Stimulated activated effector memory CD8-positive, alpha-beta T cell treated with anti-CD3 and anti-CD28 coated beads, Interleukin-12 subunit alpha, Interleukin-12 subunit beta, amount 100 ng/mL, for 72 hours (primary cell): Measurements from ENCODE around the gene SCUBE2.
"Not testable (repeated sequence)": the region's sequence is repeated elsewhere in the genome, so short reads cannot be mapped to it uniquely, and the experiment has no call there.

Experiments used
- ATAC-seq: fragments of 150-1000 bp; cut with Tn5 transposase; 2 replicates; pipeline ENCODE4 v1.10.0; 2021
- DNase-seq, 2 donors: peaks; one replicate each; pipeline ENCODE4 v3.0.0; 2021 to 2022; ENCODE audit warnings: low spot score in 2 of 2
- H3K27ac Mint-ChIP-seq: one replicate; pipeline ENCODE4 v1.8.0; 2022; ENCODE audit warnings: mild to moderate bottlenecking, mixed read lengths
- H3K36me3 Mint-ChIP-seq: one replicate; pipeline ENCODE4 v1.8.0; 2022; ENCODE audit warnings: mild to moderate bottlenecking, mixed read lengths
- H3K4me1 Mint-ChIP-seq: one replicate; pipeline ENCODE4 v1.8.0; 2022; ENCODE audit warnings: mixed read lengths
- H3K4me3 Mint-ChIP-seq: one replicate; pipeline ENCODE4 v1.8.0; 2022; ENCODE audit warnings: mild to moderate bottlenecking, mixed read lengths
- H3K9me3 Mint-ChIP-seq: one replicate; pipeline ENCODE4 v1.8.0; 2022; ENCODE audit warnings: mixed read lengths

The SCUBE2 gene

GRCh38 chr11:9121469-9121796, 30.0 kb upstream of the SCUBE2 start:
- Mint-ChIP-seq H3K36me3 (no peaks in the 10 kb centered on the region), H3K4me1 (peaks cover 3% of the 10 kb centered on the region), H3K9me3 (no peaks in the 10 kb centered on the region), H3K4me3 (no peak overlapping the region), H3K27ac (no peak overlapping the region)
- DNase-seq (no peak), ATAC-seq (no peak)

GRCh38 chr11:9120664-9121468, 29.5 kb upstream of the SCUBE2 start:
- Mint-ChIP-seq H3K4me3 (no peak overlapping the region), H3K4me1 (no peaks in the 10 kb centered on the region), H3K9me3 (no peaks in the 10 kb centered on the region), H3K36me3 (no peaks in the 10 kb centered on the region), H3K27ac (no peak overlapping the region)
- ATAC-seq, result no peak
- DNase-seq, result no peak

- no peak for ATAC-seq
- DNase-seq, result no peak
- H3K4me1 Mint-ChIP-seq, result no peaks in the 10 kb centered on the region
- H3K36me3 Mint-ChIP-seq, result no peaks in the 10 kb centered on the region
- H3K4me3 Mint-ChIP-seq, result no peak overlapping the region
- no peaks in the 10 kb centered on the region for H3K9me3 Mint-ChIP-seq
- no peak overlapping the region for H3K27ac Mint-ChIP-seq
Observed at GRCh38 chr11:9118277-9118676, 26.9 kb upstream of the SCUBE2 start.

GRCh38 chr11:9112075-9112474, 20.7 kb upstream of the SCUBE2 start:
- no peak for ATAC-seq
- Mint-ChIP-seq H3K4me1 (no peaks in the 10 kb centered on the region), H3K27ac (no peak overlapping the region), H3K4me3 (no peak overlapping the region), H3K9me3 (peaks cover 8% of the 10 kb centered on the region), H3K36me3 (no peaks in the 10 kb centered on the region)
- no peak for DNase-seq

- ATAC-seq, result no peak
- no peaks in the 10 kb centered on the region for H3K36me3 Mint-ChIP-seq
Observed at GRCh38 chr11:9109858-9110731, 18.7 kb upstream of the SCUBE2 start.

GRCh38 chr11:9104580-9104979, 13.2 kb upstream of the SCUBE2 start:
- no peaks in the 10 kb centered on the region for H3K9me3 Mint-ChIP-seq
- no peak overlapping the region for H3K4me3 Mint-ChIP-seq
- DNase-seq, result no peak
- no peaks in the 10 kb centered on the region for H3K36me3 Mint-ChIP-seq
- no peak for ATAC-seq
- no peak overlapping the region for H3K27ac Mint-ChIP-seq
- no peaks in the 10 kb centered on the region for H3K4me1 Mint-ChIP-seq

More at GRCh38 chr11:9109858-9110731, 18.7 kb upstream of the SCUBE2 start:
- H3K9me3 Mint-ChIP-seq, result peaks cover 8% of the 10 kb centered on the region
- no peak overlapping the region for H3K4me3 Mint-ChIP-seq
- H3K27ac Mint-ChIP-seq, result no peak overlapping the region
- H3K4me1 Mint-ChIP-seq, result no peaks in the 10 kb centered on the region
- no peak for DNase-seq

- H3K9me3 Mint-ChIP-seq, result no peaks in the 10 kb centered on the region
- H3K36me3 Mint-ChIP-seq, result no peaks in the 10 kb centered on the region
- H3K4me1 Mint-ChIP-seq, result no peaks in the 10 kb centered on the region
- H3K27ac Mint-ChIP-seq, result no peak overlapping the region
- ATAC-seq (no peak), DNase-seq (no peak)
- H3K4me3 Mint-ChIP-seq, result no peak overlapping the region
Observed at GRCh38 chr11:9103542-9104276, 12.3 kb upstream of the SCUBE2 start.

- no peaks in the 10 kb centered on the region for H3K9me3 Mint-ChIP-seq
- no peaks in the 10 kb centered on the region for H3K4me1 Mint-ChIP-seq
- no peak overlapping the region for H3K4me3 Mint-ChIP-seq
- H3K36me3 Mint-ChIP-seq, result no peaks in the 10 kb centered on the region
- DNase-seq (no peak), ATAC-seq (no peak)
- no peak overlapping the region for H3K27ac Mint-ChIP-seq
Observed at GRCh38 chr11:9099617-9100016, 8.2 kb upstream of the SCUBE2 start.

GRCh38 chr11:9098455-9098854, 7.1 kb upstream of the SCUBE2 start:
- not testable (repeated sequence) for DNase-seq, H3K36me3 Mint-ChIP-seq

GRCh38 chr11:9097186-9097943, 6.0 kb upstream of the SCUBE2 start:
- H3K27ac Mint-ChIP-seq, ATAC-seq, H3K9me3 Mint-ChIP-seq, H3K36me3 Mint-ChIP-seq, DNase-seq, H3K4me3 Mint-ChIP-seq, H3K4me1 Mint-ChIP-seq: not testable (repeated sequence)

More at GRCh38 chr11:9098455-9098854, 7.1 kb upstream of the SCUBE2 start:
- H3K4me3 Mint-ChIP-seq, H3K9me3 Mint-ChIP-seq, H3K4me1 Mint-ChIP-seq, H3K27ac Mint-ChIP-seq, ATAC-seq: not testable (repeated sequence)

- no peak for ATAC-seq
- H3K36me3 Mint-ChIP-seq, result no peaks in the 10 kb centered on the region
- DNase-seq, result no peak
- H3K27ac Mint-ChIP-seq, result no peak overlapping the region
- H3K9me3 Mint-ChIP-seq, result no peaks in the 10 kb centered on the region
- no peak overlapping the region for H3K4me3 Mint-ChIP-seq
- H3K4me1 Mint-ChIP-seq, result peaks cover 8% of the 10 kb centered on the region
Observed at GRCh38 chr11:9096427-9096826, 5.0 kb upstream of the SCUBE2 start.

GRCh38 chr11:9095421-9095820, 4.0 kb upstream of the SCUBE2 start:
- Mint-ChIP-seq H3K4me1 (peaks cover 8% of the 10 kb centered on the region), H3K36me3 (no peaks in the 10 kb centered on the region), H3K9me3 (no peaks in the 10 kb centered on the region), H3K4me3 (no peak overlapping the region), H3K27ac (no peak overlapping the region)
- ATAC-seq (no peak), DNase-seq (no peak)

- no peaks in the 10 kb centered on the region for H3K9me3 Mint-ChIP-seq
- H3K4me3 Mint-ChIP-seq, result no peak overlapping the region
- no peak overlapping the region for H3K27ac Mint-ChIP-seq
- DNase-seq (no peak), ATAC-seq (no peak)
- H3K36me3 Mint-ChIP-seq, result no peaks in the 10 kb centered on the region
- H3K4me1 Mint-ChIP-seq, result peaks cover 8% of the 10 kb centered on the region
Observed at GRCh38 chr11:9094420-9094819, 3.0 kb upstream of the SCUBE2 start.

GRCh38 chr11:9092853-9093778, 1.7 kb upstream of the SCUBE2 start:
- no peak for ATAC-seq
- Mint-ChIP-seq H3K36me3 (no peaks in the 10 kb centered on the region), H3K4me3 (peak overlapping the region; percentile 38), H3K27ac (no peak overlapping the region), H3K4me1 (peaks cover 8% of the 10 kb centered on the region), H3K9me3 (no peaks in the 10 kb centered on the region)
- DNase-seq, result no peak
